Psoas muscle (tissue), 8 donors: ENCODE data around the gene EXOSC10. TPM values are rescaled to one million over a fixed set of nuclear protein-coding genes. Genes with fewer than 3 reads are reported as not detected.
"Not testable (repeated sequence)": the region's sequence is repeated elsewhere in the genome, so short reads cannot be mapped to it uniquely, and the experiment has no call there.

Source experiments
- ATAC-seq, 4 donors: fragments of 200-7000 bp; cut with Tn5 transposase; one replicate each; pipeline ENCODE4 v1.9.1; 2020; ENCODE audit warnings: moderate library complexity in 3 of 4, mild to moderate bottlenecking in 2 of 4
- DNase-seq, 2 donors: peaks; one replicate each; pipeline ENCODE4 v3.0.0-alpha.2; 2020
- H3K27ac ChIP-seq: fragments of 200-600 bp; one replicate; pipeline ENCODE4 v1.8.0; 2022
- H3K27me3 ChIP-seq, 3 donors: fragments of 200-600 bp in 1 of 3; one replicate each; pipeline versions ENCODE4 v1.6.1 to v1.8.0; 2013 to 2022; ENCODE audit warnings: low read length in 2 of 3, mild to moderate bottlenecking in 2 of 3, moderate library complexity in 1 of 3; ENCODE audit not compliant: insufficient read depth in 3 of 3
- H3K36me3 ChIP-seq, 2 donors: fragments of 200-600 bp in 1 of 2; one replicate each; pipeline versions ENCODE4 v1.6.1 to v1.8.0; 2013 to 2022; ENCODE audit warnings: low read depth in 1 of 2, mild to moderate bottlenecking in 1 of 2, moderate library complexity in 1 of 2; ENCODE audit not compliant: insufficient read depth in 1 of 2
- H3K4me1 ChIP-seq: fragments of 200-600 bp; one replicate; pipeline ENCODE4 v1.8.0; 2022
- H3K4me3 ChIP-seq: fragments of 200-600 bp; one replicate; pipeline ENCODE4 v1.8.0; 2022; ENCODE audit warnings: mild to moderate bottlenecking
- H3K9me3 ChIP-seq: fragments of 200-600 bp; one replicate; pipeline ENCODE4 v1.8.0; 2022
- CTCF ChIP-seq: fragments of 200-600 bp; IDR thresholded peaks from one replicate; pipeline ENCODE4 v1.8.0; 2022; ENCODE audit warnings: antibody characterized with exemption
- WGBS, 3 donors: extraction: QIAGEN DNeasy Blood & Tissue Kit; methylation state at CpG; one replicate each; pipeline versions ENCODE4 v1.1.6 to v1.1.7; 2013; 5-methylcytosine and 5-hydroxymethylcytosine counted together
- intact Hi-C, 2 donors: fragments of 100-400 bp; cut with DNase I; formaldehyde crosslinking; loops; one replicate each; pipeline versions ENCODE4 v1.11.0 to v1.14.2; 2022
- polyA plus RNA-seq, 3 donors: library from polyadenylated mRNA; stranded (reverse); fragments of 200-250 nt; gene quantifications; one replicate each; pipeline ENCODE4 v1.2.3, GENCODE V29; 2013
- total RNA-seq, 4 donors: library from RNA; stranded (reverse); fragmentation: NEBNext Ultra II Directional in 2 of 4; extraction: Animal tissue kit (Norgen Biotek cat#: 25700) in 2 of 4; gene quantifications; one replicate each; pipeline versions ENCODE4 v1.2.1 to v1.2.4, GENCODE V29; 2021 to 2023
- donor health status: healthy with polysubstance abuse.
- donor health status: DM: no; HTN: no; CAD: no; lungs with moderate emphysema.
- donor health status: Bipolar disorder and iron deficiency.
- donor health status: healthy.
- donor health status: DM: yes; HTN: yes; CAD: no.
- donor health status: DM: no; HTN: no; CAD: no.
- donor health status: DM: no; HTN: no; CAD: no.
- donor health status: DM: yes; HTN: yes; CAD: no.

EXOSC10 gene
- total and polyA plus RNA-seq, 7 donors: 16.3 to 39.1 (median 29.7) TPM

GRCh38 chr1:11051781-11052511 lies 47.7 kb downstream of the EXOSC10 start:
- Histone ChIP-seq H3K9me3 (no peaks in the 10 kb centered on the region), H3K4me1 (no peaks in the 10 kb centered on the region), H3K36me3 (peaks cover 4 to 23% of the 10 kb centered on the region in 2 donors), H3K27me3 (peaks cover 0 to 5% (median 0%) of the 10 kb centered on the region in 3 donors), H3K4me3 (no peak overlapping the region), H3K27ac (no peak overlapping the region)
- no peak for TF ChIP-seq CTCF
- intact Hi-C loops: no loop called here
- ATAC-seq (no peak), DNase-seq (no peak)
- 50 to 52% (median 50%) methylated on average over 19 of the region's 19 CpGs for WGBS, 3 donors

- WGBS, 3 donors: 68 to 73% (median 72%) methylated on average over 10 of the region's 10 CpGs
- intact Hi-C loops: not testable (repeated sequence)
These were observed 48.5 kb downstream of the EXOSC10 start for GRCh38 chr1:11051121-11051520.

GRCh38 chr1:11046625-11047365 lies 52.9 kb downstream of the EXOSC10 start, which contains the start of gene MASP2:
Gene MASP2 (minus strand): TSS chr1:11047239. CDS start chr1:11047207, 32 bp downstream.
- intact Hi-C loops: no loop called here

More at GRCh38 chr1:11051121-11051520, 48.5 kb downstream of the EXOSC10 start:
- not testable (repeated sequence) for H3K27me3 ChIP-seq, H3K9me3 ChIP-seq, ATAC-seq, H3K4me3 ChIP-seq, DNase-seq, H3K27ac ChIP-seq, H3K4me1 ChIP-seq
- H3K36me3 ChIP-seq: peaks cover 2 to 15% of the 10 kb centered on the region in 2 donors

GRCh38 chr1:11046270-11046566 lies 53.5 kb downstream of the EXOSC10 start:
- Histone ChIP-seq H3K4me3 (no peak overlapping the region), H3K27me3 (peaks cover 0 to 2% (median 0%) of the 10 kb centered on the region in 3 donors), H3K9me3 (no peaks in the 10 kb centered on the region), H3K36me3 (no peaks in the 10 kb centered on the region), H3K4me1 (no peaks in the 10 kb centered on the region), H3K27ac (no peak overlapping the region)
- no peak for DNase-seq
- TF ChIP-seq CTCF: no peak
- peak in 3 of 4 donors; percentile 36 to 68 (median 63) for ATAC-seq
- intact Hi-C loops: no loop called here
- WGBS, 3 donors: 52 to 79% (median 62%) methylated on average over 8 of the region's 8 CpGs

More at GRCh38 chr1:11046625-11047365, 52.9 kb downstream of the EXOSC10 start, which contains the start of gene MASP2:
- Histone ChIP-seq H3K4me3 (no peak within 1 kb of the TSS), H3K4me1 (no peaks in the 10 kb centered on the region), H3K27ac (no peak within 1 kb of the TSS), H3K9me3 (no peaks in the 10 kb centered on the region), H3K36me3 (no peaks in the 10 kb centered on the region), H3K27me3 (no peaks in the 10 kb centered on the region)
- WGBS, 3 donors: 91 to 93% (median 92%) methylated on average over 25 to 28 of the region's 28 CpGs
- TF ChIP-seq CTCF: no peak
- DNase-seq (no peak), ATAC-seq (peak in 1 of 4 donors; percentile 28)
